ENCODE data around the gene BCKDHB.

The BCKDHB gene

GRCh38 chr6:80158478-80158989 lies 52.1 kb downstream of the BCKDHB start:
- Histone ChIP-seq H3K9ac (no peak overlapping the region), H3K4me3 (IDR thresholded peaks at IDR 0.05; ENCODE audit: insufficient read depth, low read depth, low read length) (no peak overlapping the region), H3K27ac (no peak overlapping the region), H3K27me3 (ENCODE audit: insufficient read depth, low read depth) (no peaks in the 10 kb centered on the region), H2AFZ (ENCODE audit: low read depth) (no peak overlapping the region), H3K36me3 (ENCODE audit: insufficient read depth) (no peaks in the 10 kb centered on the region), H3K79me2 (ENCODE audit: insufficient read depth, low read depth) (no peaks in the 10 kb centered on the region), H4K20me1 (ENCODE audit: insufficient read depth) (no peaks in the 10 kb centered on the region), H3K4me1 (ENCODE audit: low read depth, poor library complexity, severe bottlenecking) (no peaks in the 10 kb centered on the region), H3K4me2 (no peak overlapping the region)
- no peak for TF ChIP-seq CTCF (conservative IDR thresholded peaks at IDR 0.05; ENCODE audit: low read depth, low read length)

GRCh38 chr6:80161434-80161833 lies 55.0 kb downstream of the BCKDHB start:
- peaks cover 22% of the 10 kb centered on the region for H3K4me1 ChIP-seq (ENCODE audit: low read depth, poor library complexity, severe bottlenecking)
- no peaks in the 10 kb centered on the region for H4K20me1 ChIP-seq (ENCODE audit: insufficient read depth)
- H3K27ac ChIP-seq = no peak overlapping the region
- H3K4me3 ChIP-seq (IDR thresholded peaks at IDR 0.05; ENCODE audit: insufficient read depth, low read depth, low read length) = no peak overlapping the region
- no peaks in the 10 kb centered on the region for H3K79me2 ChIP-seq (ENCODE audit: insufficient read depth, low read depth)
- TF ChIP-seq CTCF (conservative IDR thresholded peaks at IDR 0.05; ENCODE audit: low read depth, low read length) = no peak
- H3K27me3 ChIP-seq (ENCODE audit: insufficient read depth, low read depth) = no peaks in the 10 kb centered on the region
- no peaks in the 10 kb centered on the region for H3K36me3 ChIP-seq (ENCODE audit: insufficient read depth)
- no peak overlapping the region for H3K4me2 ChIP-seq
- no peak overlapping the region for H2AFZ ChIP-seq (ENCODE audit: low read depth)
- H3K9ac ChIP-seq = no peak overlapping the region

GRCh38 chr6:80163754-80164187 lies 57.3 kb downstream of the BCKDHB start:
- H3K4me1 ChIP-seq (ENCODE audit: low read depth, poor library complexity, severe bottlenecking) = peaks cover 22% of the 10 kb centered on the region
- H2AFZ ChIP-seq (ENCODE audit: low read depth) = no peak overlapping the region
- no peak overlapping the region for H3K4me3 ChIP-seq (IDR thresholded peaks at IDR 0.05; ENCODE audit: insufficient read depth, low read depth, low read length)
- no peak overlapping the region for H3K4me2 ChIP-seq
- H3K9ac ChIP-seq = no peak overlapping the region
- H3K27me3 ChIP-seq (ENCODE audit: insufficient read depth, low read depth) = no peaks in the 10 kb centered on the region
- no peaks in the 10 kb centered on the region for H3K36me3 ChIP-seq (ENCODE audit: insufficient read depth)
- no peaks in the 10 kb centered on the region for H4K20me1 ChIP-seq (ENCODE audit: insufficient read depth)
- no peak overlapping the region for H3K27ac ChIP-seq
- H3K79me2 ChIP-seq (ENCODE audit: insufficient read depth, low read depth) = no peaks in the 10 kb centered on the region
- no peak for TF ChIP-seq CTCF (conservative IDR thresholded peaks at IDR 0.05; ENCODE audit: low read depth, low read length)

- Histone ChIP-seq H3K9ac (peak overlapping the region; percentile 50; the same call in 1 of the 2 replicates), H3K4me1 (ENCODE audit: low read depth, poor library complexity, severe bottlenecking) (peaks cover 22% of the 10 kb centered on the region), H3K4me3 (IDR thresholded peaks at IDR 0.05; ENCODE audit: insufficient read depth, low read depth, low read length) (no peak overlapping the region), H3K27me3 (ENCODE audit: insufficient read depth, low read depth) (no peaks in the 10 kb centered on the region), H3K79me2 (ENCODE audit: insufficient read depth, low read depth) (no peaks in the 10 kb centered on the region), H2AFZ (ENCODE audit: low read depth) (peak overlapping the region; percentile 5; the same call in 1 of the 2 replicates), H3K36me3 (ENCODE audit: insufficient read depth) (no peaks in the 10 kb centered on the region), H3K27ac (peak overlapping the region; percentile 67; the same call in 1 of the 2 replicates), H4K20me1 (ENCODE audit: insufficient read depth) (no peaks in the 10 kb centered on the region), H3K4me2 (peak overlapping the region; percentile 76)
- no peak for TF ChIP-seq CTCF (conservative IDR thresholded peaks at IDR 0.05; ENCODE audit: low read depth, low read length)
Measured at GRCh38 chr6:80165143-80165542, 58.7 kb downstream of the BCKDHB start.
